ENCODE measurements around the gene EHMT1.

- TF ChIP-seq, protein P1, sequence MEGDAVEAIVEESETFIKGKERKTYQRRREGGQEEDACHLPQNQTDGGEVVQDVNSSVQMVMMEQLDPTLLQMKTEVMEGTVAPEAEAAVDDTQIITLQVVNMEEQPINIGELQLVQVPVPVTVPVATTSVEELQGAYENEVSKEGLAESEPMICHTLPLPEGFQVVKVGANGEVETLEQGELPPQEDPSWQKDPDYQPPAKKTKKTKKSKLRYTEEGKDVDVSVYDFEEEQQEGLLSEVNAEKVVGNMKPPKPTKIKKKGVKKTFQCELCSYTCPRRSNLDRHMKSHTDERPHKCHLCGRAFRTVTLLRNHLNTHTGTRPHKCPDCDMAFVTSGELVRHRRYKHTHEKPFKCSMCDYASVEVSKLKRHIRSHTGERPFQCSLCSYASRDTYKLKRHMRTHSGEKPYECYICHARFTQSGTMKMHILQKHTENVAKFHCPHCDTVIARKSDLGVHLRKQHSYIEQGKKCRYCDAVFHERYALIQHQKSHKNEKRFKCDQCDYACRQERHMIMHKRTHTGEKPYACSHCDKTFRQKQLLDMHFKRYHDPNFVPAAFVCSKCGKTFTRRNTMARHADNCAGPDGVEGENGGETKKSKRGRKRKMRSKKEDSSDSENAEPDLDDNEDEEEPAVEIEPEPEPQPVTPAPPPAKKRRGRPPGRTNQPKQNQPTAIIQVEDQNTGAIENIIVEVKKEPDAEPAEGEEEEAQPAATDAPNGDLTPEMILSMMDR (IDR thresholded peaks at IDR 0.05): no peak
- TF ChIP-seq POLR2A (IDR thresholded peaks at IDR 0.05) (no peak), POLR2AphosphoS5 (IDR thresholded peaks at IDR 0.05) (no peak)
Measured at GRCh38 chr9:137574192-137574591, 44.6 kb upstream of the EHMT1 start.
